NOMO-1 treated with DMSO at 0.1 percent for 48 hours (cell line): Measurements from ENCODE around the gene LDB2.

ENCODE experiments used
- DNase-seq: peaks from one replicate; lab custom pipeline; 2025; ENCODE audit not compliant: unreplicated experiment; lab: John Stamatoyannopoulos, UW

Gene LDB2

DNA sequence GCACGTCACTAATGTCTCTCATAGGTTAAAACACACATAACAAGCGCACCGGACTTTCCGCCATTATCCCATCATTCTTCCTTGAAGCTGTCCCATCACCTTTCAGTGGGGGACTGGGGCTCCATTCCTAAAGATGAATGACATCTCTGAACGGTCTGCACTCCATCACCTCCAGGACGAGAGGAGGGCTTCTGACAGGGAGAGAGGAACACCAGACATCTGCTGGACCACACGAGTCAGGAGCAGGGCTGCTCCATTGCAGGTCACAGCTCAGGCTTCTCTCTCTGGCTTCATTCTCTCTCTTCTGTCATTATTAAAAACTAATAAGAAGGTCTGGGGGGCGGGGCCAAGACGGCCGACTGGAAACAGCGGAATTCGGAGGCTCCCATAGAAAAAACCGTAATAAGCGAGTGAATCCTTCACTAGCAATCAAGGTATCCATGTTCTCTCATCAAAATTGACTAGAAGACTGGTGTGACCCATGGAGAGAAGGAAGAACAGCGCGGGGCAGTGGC lies 289.8 kb downstream of the LDB2 start:
- DNase-seq, result no peak

DNA sequence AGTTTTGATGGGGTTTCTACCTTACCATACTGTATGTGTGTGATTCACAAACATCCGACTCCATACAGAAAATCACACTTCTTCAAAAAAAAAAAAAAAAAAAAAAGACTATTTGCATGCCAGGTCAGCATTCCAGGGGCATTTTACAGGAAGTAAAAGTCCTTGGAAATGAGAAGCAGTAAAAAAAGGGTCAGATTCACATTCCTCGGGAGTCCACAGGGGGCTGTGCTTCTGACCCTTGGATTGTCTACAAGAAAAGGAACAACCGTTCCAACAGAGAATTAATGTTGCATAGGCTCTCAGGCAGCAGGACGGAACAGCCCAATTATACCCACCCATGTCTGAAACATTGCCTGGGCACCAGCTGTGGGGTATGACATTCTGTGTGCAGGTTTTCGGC lies 290.3 kb downstream of the LDB2 start:
- DNase-seq, result no peak

DNA sequence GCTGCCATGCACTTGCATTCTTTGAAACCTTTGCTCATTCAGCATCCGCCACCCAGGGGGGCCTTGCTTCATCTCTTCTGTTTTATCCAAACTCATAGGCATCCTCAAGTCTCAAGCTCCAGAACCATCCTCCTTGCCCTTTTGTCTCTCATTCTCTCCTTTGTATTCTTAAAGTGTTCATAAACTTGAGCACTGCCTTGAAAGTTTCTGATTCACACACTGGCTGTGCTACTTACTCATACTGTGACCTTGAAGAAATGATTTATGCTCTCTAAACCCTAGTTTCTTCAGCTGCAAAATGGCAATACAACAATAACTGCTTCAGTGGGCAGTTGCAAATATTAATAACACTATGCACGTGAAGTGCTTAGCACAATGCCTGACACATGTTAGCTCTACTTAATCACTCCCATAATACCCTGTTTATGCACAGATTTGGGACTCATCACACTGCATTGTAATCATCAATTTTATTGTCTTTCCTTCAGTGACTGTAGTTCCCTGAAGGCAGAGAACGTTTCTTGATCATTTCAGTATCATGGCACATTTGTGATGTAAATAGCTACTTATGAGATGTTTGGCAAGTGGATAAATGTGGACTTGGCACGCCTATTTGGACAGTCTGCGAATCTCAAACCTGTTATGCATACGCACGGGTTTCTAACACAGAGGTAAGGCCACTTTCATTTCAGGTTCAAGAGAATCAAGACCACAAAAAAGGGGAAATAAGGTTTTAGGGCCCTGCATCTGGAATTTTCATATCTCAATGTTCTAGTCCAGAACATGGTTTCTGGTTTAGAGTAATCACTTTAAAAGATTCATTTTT lies 291.0 kb downstream of the LDB2 start:
- DNase-seq, result no peak

DNA sequence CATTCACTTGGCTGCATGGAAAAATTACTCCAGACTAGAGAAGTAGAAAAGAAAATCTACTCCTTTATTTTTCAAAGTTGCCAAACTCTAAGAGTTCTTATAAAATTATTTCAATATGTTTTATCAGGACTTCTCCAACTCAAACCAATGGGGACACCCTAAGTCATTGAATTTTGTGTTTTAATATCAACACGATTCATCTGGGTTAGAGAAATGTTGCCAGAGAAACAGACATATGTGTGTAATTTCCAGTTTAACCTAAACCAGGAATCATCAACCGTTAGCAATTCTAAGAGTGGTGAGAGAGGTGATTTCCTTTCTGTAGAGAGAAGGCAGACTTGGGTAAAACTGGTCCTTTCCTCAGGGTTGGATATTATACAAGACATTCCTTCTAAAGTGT lies 291.8 kb downstream of the LDB2 start:
- DNase-seq, result no peak

DNA sequence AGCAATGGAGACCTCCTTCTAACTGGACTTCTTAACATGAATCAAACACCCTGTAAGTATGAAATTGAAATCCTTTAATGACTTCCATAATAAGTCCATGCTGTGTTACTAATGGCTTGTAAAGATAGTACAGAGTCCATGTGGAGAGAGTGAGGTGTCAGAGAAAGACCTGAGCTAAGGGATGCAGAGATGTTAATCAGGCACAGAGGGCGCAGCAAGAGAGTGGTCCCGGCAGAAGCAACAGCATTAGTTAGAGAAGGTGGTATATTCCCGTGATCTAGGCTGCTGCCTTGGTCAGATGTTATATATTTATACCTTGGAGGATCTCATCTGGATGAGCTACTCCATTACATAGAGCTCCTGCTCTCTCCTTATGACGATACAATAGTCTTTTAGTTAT lies 295.3 kb downstream of the LDB2 start:
- no peak for DNase-seq

DNA sequence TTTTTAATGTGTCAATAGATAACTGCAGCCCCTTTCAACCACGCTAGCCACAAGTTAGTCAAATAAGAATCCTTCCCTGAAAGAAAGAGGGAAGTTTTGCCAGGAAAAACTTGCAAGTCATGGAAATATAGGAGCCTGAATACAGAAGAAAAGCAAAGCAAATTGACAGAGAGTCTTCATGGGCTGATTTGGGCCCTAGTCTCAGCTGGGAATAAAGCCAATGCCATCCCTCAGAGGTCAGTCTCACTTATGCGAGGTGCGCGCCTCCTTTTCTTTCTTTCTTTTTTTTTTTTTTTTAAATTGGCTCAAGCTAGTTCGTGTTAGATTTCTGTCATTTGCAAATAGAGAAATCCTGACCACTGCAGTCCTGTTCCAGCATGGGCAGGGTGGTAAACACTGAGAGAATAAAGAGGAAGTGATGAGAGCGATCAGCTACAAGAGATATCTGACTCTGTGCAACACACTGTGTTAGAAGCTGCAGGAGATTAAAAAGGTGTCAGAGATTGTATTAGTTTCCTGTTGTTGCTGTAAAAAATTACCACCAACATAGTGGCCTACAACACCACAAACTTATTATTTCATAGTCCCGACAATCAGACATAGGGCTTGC lies 299.7 kb downstream of the LDB2 start:
- no peak for DNase-seq

DNA sequence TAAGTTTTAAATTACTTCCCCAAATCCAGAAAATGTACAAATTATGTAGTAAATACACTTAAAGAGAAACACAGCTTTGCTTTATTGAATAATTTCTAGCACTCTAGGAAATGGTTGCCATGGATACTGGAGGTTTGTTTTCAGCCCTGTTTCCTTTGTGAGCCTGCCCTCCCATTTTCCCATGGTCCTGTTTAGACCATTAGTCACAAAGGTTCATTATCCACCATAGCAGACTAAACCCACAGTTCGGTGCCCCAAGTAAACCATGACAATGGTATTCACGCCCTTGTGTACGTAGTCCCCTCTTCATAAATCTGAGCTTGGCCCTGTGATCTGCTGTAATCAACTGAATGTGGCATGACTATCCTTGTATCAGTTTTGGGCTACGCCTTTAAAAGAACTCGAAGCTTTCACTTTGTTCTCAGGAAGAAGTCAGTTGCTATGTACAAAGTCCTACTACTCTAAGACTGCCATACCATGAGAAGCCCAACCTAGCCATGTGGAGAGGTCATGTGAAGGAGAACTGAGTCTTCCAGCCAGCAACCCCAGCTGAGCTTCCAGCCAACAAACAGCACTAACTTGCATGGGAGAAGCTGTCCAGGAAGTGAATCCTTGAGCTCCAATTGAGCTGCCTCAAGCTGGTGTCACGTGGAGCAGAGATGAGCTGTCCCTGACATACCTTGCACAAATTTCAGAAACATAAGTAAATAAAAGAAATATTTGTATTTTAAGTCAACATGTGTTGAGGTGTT lies 300.4 kb downstream of the LDB2 start:
- no peak for DNase-seq

DNA sequence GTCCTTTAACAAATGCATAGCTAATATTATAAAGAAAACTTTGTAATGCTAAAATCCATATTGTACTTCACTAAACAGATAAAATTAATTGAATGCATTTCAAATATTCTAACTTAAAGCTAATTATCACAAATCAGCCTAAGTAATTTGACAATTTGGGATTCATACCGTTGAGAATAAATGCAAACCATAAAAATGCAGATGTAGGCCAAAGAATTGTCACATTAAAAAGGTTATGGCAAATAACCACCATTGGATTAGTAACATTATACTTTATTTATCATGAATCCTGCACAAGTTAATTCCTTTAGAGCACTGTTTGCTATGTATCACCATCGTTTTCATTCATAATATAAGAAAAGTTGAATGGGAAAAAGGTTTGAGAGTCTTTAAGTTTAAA lies 301.0 kb downstream of the LDB2 start:
- no peak for DNase-seq

DNA sequence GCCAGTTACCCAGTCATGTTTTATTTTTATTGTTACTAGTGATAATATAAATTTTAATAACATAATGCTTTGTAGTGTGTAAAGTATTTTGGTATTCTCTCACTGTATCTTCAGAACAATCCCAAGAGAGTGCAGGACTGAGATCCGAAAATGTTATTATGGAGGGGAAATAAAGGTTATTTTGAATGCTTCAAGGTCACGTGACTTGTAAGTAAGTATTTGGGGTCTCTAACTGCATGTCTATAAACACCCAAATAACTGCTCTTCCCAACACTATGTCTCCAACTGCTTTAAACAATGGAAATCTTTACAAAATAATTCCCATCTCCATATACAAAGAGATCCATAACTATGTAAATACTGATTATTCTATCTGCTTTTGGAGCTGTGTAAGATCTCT lies 302.2 kb downstream of the LDB2 start:
- no peak for DNase-seq

DNA sequence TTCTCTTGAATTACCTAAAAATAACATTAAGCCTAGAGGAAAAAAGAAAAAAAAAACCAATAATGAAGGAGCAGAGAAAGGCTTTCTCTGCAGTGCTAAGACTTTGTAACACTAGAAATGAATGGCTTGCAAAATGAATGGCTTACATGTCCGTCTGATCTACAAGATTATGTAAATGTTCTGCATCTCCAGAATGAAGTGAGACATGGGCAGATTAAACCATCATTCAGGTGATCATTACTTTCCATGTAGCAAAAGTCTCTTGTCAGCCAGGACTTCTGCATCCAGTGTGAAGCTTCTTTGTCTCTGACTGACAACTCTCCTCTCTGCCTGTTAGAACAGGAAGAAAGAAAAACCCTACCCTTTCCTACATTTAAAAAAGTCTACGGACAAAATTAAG lies 304.3 kb downstream of the LDB2 start:
- no peak for DNase-seq

DNA sequence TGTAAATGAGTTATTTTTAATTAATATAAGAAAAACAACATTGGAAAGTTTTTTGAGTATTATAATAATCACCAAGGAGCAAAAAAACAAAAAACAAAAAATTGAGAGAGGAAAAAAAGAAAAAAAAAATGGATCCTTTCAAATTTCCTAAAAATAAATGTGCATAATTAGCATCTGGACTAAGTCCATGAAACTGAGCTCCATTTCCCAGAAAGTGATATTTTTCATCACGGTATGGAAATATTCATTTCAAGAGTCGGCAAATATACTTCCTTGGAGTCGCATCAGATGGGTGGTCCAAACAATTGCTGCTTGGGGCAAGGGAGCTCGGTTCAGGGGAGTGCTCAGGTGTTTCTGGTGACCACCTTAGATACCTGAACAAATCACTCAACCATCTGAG lies 305.1 kb downstream of the LDB2 start:
- DNase-seq, result no peak

DNA sequence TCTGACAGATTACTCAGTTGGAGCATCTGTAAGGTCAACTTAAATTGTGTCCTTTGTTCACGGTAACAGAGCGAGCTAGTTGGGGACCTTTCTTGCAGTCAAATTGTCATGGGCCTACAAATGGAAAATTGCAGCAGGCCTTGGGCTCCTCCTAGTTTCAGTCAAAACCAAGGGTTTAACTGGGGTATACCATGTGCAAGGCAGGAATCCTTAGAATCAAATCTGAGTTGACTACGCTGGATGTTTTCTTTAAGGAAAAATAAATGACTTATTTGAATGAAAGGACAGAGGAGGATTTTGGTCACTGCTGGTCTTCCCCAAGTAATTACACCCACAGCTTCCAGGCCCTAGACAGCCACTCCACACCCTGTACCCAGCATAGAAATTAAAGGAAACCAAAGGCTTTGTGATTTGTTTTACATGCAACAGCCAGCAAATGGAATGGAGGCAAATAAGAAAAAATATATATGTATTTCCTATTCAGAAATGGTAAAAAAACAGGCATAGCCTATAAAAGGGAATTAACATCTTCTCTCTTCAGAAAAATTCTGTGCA lies 307.1 kb downstream of the LDB2 start:
- DNase-seq, result no peak

DNA sequence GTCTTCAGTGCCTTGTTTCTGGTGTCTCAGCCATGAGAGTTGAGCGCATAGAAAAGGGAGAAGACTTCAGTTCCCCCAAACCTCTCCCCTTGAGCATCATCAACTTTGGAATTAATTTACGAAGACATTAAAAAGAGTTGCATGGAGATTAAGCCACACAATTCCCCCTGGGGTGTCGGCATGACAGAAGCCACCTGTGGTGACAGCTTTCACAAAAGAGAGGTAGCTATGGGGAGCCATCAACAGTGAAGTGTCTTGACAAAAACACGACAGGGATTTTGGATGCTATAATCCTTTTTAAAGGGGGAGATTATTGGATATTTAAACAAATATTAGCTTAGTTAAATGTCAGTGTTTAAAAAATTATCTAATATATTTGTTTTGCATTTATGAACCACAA lies 307.6 kb downstream of the LDB2 start:
- no peak for DNase-seq

DNA sequence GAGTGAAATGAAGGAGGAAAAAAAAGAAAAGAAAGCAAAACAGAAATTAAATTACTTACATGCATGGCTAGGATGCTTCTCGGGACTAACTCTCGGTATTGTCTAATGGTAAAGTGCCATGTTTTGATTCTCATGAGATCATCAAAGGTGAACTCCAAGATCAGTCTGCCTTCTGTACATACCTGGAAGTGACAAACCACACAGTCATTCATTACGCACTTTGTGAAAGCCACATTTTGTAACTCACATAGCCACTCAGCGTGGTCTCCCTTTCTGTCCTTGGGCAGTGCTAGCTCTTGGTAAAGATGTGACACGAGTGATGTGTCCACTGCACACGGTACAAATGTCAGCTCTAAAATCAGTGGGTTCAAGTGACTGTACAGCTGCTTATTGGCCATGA lies 309.8 kb downstream of the LDB2 start:
- no peak for DNase-seq

DNA sequence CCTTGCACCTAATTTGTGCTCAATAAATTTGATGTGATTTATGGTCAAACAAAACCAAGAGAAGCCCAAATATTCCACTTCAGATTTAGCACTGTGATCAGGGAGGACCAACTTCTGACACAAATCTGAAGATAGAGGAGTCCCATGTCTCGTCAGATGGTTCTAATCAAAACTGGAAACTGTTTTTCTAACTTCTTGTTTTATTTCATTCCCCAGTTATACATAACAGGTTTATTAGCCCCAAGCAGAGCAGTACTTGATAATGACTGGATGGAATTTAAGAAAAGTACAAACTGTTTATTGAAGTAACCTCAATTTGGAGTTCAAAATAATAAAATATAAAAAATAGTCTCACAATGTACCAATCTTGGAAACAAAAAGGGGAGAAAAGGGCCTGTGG lies 310.3 kb downstream of the LDB2 start:
- no peak for DNase-seq

DNA sequence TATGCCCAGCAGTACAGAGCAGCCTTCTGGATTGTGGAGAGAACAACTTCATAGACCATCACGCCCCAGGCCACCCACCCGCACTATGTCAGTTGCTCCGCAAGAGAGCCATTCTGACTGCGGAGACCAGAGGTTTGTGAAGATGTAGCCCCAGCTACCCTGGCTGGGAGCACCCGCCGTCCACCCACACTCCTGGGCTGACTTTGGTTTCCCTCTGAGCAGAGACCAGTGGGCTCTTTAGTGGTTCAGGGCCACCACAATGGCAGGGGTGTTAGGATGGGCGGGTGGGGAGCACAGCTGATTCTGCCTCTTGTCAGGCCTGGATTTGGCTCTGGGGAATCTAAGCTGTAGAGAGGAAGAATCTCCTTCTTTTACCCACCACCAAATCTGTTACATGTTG lies 313.4 kb downstream of the LDB2 start:
- DNase-seq, result no peak

DNA sequence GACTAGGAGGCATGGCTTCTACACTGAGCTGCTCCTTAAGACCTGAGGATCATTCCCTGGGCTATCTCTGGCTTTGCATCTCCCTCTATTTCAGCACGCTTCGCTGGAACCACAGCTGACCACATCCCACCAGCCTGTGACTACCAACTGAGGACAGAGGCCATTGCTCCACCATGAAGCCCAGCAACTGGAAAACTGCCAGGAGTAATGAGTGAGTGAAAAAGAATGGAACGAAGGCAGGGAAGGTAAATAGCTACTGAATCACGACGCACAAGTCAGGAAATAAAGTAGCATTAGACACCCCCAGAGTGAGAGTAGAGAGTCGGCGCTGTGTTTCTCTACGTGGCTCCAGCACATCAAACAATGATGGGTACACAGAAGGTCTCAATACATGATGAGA lies 314.7 kb downstream of the LDB2 start:
- DNase-seq, result no peak

DNA sequence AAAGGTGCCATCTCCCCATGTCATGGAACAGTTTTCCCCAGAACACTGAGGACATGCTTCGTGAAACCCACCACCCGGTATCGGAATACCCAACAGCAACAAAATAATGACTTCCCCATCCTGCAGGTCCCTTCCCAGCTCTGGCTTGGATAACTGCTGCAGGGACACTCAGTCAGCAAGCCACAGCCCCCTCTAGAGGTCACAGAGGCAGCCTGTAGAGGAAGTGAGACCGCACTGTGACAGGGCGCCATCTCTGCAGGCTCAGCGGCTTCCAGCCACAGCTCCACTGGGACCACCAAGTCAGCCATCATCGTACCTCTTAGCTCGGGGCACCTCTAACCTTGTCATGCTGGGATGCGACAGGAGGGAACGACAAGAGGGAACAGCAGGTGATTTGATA lies 315.9 kb downstream of the LDB2 start:
- no peak for DNase-seq

DNA sequence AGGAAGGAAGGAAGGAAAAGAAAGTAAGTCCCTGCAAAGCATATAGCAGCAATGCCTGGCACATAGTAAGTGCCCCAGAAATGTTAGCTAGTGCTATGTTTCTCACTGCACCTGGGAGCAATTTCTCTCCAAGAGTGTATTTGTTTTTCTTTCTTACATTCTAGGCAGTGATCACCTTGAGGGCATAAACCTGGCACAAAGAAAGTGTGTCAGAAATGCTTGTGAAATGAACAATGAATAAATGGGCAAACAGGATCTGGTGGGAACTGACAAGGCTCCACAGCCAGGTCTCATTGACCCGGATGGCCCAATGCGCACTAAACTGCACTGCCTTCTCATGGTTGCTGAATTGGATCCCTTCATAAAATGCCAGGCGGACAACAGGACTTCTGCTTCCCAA lies 316.4 kb downstream of the LDB2 start:
- no peak for DNase-seq

DNA sequence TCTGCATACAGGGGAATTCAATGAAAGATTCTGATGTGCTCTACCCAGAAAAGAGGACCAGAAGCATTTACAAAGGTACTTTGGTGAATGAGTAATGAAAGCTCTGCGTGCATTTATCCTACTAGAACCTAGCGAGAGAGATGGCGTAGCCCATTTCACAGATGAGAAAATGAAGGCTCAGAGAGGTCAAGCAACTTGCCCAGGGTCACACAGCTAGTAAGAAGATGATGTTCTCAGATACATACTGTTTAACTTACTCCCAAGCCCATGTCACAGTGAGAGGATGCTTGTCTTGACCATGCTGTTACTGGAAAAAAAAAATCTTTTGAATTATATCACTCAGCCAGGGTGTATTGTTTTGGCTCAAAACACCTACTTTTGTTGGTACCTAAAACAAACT lies 317.3 kb downstream of the LDB2 start:
- DNase-seq, result no peak

DNA sequence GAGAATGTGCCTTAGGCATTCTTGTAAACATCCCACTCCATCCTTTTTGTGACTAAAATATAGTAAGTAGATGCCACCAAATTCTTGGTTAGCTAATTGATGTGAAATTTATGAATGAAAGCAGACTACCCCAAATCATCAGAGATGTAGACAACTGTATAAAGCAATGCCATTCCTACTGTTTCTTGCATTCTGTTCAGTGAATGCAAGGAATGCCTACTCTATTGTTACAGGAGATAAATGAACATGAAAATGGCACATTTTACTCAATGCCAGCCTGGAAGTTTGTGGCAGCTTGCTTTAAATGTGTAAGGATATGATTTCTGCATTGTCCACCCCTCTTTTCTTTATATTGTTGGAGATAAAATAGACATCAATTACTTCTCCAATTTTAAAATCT lies 317.9 kb downstream of the LDB2 start:
- DNase-seq, result no peak

DNA sequence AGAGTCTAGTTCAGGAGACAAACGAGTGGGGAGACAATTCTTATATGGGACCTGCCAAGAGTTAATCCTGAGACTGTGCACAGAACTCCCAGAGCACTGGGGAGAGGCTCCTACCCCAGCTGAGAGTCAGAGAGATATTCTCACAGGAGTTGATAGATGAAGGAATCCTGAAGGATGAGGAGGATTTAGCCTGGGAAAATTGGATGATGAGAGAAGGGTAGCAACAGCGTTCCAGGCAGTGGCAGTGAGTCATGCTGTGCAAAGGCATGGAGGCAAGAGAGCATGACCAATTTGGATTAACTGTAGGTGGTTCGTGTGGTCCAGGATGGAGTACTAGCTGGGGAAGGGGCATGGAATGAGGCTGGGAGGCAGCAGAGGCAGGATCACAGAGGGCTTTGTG lies 318.6 kb downstream of the LDB2 start:
- DNase-seq, result no peak
